ENCODE data around the gene HAPLN3.
A peak's percentile ranks its signal among the peaks of the same experiment; 100 is the strongest.

HAPLN3 gene

DNA sequence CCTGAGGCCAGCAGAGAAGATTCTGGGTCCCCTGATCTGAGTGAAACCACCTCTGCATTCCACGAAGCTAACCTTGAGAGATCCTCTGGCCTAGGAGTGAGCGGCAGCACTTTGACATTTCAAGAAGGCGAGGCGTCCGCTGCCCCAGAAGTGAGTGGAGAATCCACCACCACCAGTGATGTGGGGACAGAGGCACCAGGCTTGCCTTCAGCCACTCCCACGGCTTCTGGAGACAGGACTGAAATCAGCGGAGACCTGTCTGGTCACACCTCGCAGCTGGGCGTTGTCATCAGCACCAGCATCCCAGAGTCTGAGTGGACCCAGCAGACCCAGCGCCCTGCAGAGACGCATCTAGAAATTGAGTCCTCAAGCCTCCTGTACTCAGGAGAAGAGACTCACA lies 36.4 kb downstream of the HAPLN3 start:
- no peak for DNase-seq

DNA sequence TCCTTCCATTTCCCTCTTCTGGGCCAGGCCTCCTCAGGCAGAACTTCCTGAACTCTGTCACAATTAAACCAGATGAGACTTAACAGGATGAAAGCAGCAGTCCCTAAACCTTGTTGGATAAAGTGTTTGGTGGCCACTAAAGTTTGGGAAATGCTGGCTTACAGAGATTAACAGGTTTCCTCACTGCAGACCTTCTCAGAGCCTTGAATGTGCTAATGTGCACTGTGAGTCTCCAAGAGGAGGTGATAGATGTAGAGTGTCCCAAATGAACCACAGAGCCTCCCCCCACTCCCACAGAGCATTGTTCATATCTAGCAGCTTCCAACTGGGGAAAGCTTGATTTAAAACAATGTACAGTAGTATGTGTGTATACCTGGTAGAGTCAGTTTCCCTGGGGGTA lies 42.9 kb downstream of the HAPLN3 start:
- no peak for DNase-seq

DNA sequence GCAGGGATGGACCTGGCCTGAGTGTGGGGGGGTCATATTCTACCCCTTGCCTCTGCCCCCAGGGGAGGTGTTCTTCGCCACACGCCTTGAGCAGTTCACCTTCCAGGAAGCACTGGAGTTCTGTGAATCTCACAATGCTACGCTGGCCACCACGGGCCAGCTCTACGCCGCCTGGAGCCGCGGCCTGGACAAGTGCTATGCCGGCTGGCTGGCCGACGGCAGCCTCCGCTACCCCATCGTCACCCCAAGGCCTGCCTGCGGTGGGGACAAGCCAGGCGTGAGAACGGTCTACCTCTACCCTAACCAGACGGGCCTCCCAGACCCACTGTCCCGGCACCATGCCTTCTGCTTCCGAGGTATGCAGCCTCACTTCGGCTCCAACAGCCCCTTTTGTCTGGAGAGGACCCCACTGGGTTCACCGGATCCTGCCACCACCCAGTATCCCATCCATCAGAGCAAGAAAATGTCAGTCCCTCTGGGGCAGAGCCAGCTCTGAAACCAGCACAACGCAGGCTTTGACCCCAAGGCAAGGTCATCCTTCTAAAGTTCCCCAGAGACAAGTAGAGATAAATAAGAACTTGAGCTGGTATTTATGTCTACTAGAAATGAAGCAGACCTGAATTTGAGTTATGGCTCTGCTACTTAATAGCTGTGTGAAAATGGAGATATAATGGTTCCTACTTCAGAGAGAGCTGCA lies 45.8 kb downstream of the HAPLN3 start:
- DNase-seq: no peak

DNA sequence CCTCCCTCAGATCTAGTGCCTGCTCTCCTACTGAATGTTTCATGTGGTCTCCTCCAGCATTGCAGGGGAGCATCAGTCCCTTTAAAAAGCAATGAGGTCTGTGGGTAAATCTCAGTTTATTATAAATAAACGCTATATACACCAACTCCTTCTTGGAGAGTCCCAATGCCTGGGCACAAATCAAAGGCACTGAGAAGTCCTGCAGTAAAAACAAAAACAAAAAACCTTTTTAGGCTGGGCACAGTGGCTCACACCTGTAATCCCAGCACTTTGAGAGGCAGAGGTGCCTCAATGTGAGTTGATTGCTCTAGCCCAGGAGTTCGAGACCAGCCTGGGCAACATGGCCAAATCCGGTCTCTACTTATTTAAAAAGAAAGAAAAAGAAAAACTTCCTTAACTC lies 47.1 kb downstream of the HAPLN3 start:
- no peak for DNase-seq

- DNase-seq: no peak
Observed at GRCh38 chr15:88847144-88847543, 48.2 kb downstream of the HAPLN3 start.

- DNase-seq: no peak
Observed at GRCh38 chr15:88845616-88846015, 49.7 kb downstream of the HAPLN3 start.

DNA sequence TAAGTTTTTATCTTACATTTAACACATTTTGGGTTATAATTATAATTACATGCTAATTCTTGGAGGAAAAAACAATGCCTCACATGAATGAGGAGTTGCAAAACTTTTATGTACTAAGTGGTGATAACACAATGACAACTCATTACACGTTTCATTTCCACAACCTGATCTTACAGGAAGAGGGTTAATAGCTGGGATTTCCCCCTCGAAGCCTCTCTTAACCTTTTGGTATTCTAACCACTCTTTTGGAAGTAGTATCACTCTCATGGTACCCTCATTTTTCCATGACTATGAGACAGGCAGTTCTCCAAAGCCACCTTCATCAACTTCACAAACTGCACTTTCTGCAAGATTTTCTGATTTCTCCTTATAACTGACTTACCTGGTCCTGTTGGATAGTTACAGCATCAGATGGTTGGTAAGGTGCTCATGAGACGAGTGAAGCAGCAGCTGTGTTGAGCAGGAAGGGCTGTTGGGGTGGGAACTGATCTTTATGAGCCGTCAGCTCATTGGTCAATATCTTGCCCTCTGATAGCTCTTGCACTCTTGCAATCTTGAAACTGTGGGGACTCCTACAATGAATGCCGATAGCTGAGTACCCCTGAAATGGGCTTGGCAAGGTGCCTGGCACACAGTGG lies 50.5 kb downstream of the HAPLN3 start:
- no peak for DNase-seq

GRCh38 chr15:88843334-88843733 lies 52.0 kb downstream of the HAPLN3 start:
- no peak for DNase-seq

DNA sequence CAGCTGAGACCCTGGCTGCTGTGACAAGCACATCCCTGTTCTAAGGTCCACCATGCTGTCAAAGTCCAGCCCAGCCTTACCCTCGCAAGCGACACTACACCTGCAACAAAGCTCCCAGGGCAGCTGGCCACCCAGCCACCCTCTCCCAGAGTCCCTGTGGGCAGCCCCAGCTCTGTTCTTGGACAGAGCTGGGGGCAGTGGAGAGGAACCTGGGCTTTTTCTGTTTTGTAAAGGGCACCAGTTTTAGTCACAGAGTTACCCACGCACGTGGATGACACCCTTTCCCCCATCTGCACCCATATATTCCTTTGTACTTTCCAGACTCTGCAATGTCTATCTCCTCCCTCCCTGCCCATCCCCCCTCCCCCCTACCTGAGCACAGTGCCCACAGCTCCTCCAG lies 53.2 kb downstream of the HAPLN3 start:
- DNase-seq: no peak

DNA sequence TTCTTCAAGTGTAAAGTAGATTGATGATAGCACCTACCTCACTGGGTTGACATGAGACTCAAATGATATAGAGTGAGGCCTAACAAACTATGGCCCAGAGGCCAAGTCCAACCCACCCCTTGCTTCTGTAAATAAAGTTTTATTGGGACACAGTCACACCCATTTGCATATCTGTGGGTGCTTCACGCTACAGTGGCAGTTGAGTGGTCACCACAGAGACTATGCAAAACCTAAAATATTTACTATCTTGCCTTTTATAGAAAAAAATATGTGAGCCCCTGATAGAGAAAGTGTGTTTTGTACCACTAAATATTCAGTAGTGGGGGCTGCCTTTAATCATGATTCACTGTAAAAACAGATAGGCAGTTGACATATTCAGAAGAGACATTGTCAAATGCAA lies 54.1 kb downstream of the HAPLN3 start:
- no peak for DNase-seq

DNA sequence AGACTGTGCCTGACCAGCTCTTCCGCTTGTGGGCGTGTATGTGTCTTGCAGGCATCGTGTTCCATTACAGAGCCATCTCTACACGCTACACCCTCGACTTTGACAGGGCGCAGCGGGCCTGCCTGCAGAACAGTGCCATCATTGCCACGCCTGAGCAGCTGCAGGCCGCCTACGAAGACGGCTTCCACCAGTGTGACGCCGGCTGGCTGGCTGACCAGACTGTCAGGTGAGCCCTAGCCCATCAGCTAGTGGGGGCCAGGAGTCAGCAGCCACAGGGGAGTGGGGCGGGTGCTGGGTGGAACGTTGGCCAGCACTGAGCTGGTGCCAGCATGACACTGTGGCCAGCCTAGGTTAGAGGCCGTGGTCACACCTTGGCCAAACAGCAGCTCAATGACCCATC lies 55.4 kb downstream of the HAPLN3 start:
- DNase-seq: no peak

DNA sequence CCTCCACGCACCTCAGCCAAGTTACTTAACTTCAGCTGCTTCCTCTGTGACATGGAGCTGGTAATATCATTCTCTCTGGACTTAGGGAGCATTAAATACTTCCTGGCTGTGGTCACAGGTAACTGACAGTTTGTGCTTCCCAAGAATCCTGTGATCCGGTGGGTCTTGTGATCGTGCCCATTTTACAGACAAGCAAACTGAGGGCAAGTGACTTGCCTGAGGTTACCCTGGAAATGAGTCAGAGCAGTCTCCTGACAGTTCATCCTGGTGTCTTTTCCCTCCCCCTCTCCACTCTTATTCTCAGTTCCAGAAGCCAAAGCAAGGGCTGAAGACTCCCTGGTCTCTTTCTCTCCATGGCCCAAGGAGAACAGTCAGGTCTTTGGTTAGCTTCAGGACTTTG lies 56.2 kb downstream of the HAPLN3 start:
- no peak for DNase-seq

DNA sequence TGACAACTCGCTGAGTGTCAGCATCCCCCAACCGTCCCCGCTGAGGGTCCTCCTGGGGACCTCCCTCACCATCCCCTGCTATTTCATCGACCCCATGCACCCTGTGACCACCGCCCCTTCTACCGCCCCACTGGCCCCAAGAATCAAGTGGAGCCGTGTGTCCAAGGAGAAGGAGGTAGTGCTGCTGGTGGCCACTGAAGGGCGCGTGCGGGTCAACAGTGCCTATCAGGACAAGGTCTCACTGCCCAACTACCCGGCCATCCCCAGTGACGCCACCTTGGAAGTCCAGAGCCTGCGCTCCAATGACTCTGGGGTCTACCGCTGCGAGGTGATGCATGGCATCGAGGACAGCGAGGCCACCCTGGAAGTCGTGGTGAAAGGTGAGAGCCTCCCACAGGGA lies 56.7 kb downstream of the HAPLN3 start:
- no peak for DNase-seq

DNA sequence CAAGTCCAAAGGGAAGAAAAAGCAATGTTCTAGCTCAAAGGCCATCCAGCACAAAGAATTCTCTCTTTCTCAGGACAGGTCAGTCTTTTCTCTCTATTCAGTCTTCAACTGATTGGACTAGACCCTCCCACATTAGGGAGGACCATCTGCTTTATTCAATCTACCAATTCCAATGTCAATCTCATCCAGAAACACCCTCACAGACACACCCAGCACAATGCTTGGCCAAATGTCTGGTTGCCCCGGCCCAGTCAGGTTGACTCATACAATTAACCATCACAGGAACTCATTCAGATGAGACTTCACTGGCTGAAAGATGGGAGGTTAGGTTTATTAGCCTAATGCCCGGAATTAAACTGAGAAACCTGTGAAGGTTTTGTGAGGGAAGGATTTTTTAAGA lies 59.7 kb downstream of the HAPLN3 start:
- no peak for DNase-seq

- DNase-seq: no peak
Observed at GRCh38 chr15:88835119-88835518, 60.2 kb downstream of the HAPLN3 start.

DNA sequence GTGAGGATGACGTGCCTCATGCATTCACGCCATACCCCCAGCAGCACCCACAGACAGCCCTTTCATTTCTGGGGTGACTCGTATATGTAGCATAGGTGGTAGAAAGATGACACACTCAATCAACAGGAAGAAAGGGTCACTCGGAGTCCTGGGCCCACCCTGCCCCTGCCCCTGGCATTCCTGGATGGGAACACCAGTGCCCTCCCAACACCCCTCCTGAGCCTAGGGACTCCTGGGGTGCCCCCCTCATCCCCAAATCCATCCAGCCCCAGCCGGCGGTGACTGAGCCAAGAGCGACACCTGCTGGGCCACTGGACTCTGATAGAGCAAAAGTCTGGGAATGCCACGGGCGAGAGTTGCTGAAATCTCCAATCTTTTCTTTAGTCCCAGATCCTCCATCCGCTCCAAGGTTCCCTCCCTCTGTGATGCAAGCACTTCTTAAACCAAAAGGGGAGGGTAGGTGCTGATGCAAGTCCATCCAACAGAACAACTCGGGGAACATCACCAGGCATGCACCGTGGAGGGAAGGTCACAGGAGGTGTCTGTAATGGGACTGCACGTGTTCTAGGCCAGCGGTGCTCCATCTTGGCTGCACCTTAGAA lies 61.0 kb downstream of the HAPLN3 start:
- DNase-seq: peak in 1 of 2 experiments; percentile 10

- no peak for DNase-seq
Observed at GRCh38 chr15:88833731-88834100, 61.6 kb downstream of the HAPLN3 start.

DNA sequence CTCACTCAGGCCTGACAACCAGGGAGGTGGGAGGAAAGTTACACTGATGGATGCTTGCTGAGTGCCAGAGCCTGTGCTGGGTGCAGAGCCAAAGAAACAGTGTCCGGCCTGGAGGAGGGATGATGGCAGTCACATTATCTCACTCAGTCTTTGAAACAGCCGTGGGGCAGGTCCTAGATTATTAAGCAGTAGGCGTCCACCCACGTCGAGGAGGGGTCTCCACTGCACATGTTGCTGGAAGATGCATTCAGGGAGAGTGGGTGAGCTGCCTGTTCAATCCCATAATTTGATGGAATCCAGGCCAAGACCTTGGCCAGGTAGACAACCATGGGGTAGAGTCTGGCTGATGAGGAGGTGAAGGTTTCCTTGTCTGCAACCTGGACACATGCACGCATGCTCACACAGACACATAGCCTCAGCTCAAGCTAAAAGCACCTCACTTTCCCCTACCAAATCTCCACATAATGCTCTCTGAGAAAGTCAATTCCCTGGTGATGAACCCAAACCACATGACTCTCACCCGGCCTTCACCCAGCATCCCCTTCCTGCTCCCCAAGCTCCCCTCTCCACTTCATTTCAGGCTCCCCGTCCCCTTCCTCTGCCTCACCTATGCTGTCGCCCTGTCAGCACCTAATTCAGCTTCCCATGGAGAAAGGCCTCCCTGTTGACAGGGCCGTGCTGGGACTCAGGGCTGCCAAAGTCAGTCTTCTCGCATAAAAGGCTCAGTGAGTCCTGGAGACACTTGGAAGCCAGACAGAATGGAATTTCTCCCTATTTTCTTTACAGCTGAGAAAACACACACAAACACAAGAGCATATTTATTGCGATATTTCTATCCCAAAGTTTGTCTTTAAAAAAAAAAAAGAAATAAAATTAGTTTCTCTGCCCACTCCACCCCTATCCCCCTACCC lies 62.3 kb downstream of the HAPLN3 start:
- no peak for DNase-seq

DNA sequence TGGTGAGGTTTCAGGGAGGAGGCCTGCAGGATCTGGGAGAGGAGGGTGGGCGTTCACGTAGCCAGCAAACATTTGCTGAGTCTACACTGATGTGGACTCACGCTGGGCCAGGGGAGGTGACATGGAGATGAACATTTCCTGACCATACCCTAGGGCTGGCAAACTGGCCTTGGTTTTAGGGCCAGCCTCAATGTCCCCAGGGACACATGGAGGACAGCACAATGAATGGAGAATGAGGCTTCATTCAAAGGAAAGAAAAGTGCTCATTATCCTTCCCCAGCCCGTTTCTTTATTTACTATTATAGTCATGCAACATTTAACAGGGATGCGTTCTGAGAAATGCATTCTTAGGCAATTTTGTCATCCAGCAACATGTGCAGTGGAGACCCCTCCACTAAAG lies 65.3 kb downstream of the HAPLN3 start:
- no peak for DNase-seq

DNA sequence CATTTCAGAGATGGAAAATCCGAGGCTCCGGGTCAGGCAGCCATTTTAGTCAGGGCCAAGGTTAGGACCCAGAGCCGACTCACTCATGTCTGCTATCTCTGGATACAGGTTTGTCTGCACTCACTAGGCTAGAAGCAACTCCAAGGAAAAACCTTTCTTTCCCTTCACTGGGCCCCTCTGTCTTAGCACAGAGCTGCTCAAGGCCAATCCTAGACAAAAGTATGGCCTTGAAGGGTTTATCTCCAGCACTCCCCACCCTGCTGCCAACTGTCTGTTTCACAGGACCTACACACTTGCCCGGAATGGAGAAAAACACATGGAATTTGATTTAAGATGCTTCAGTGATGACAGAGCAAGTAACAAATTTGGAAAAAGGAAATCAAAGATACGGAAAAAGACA lies 66.6 kb downstream of the HAPLN3 start:
- DNase-seq: no peak

All from stimulated activated CD4-positive, alpha-beta T cell treated with anti-CD3 and anti-CD28 coated beads, Interleukin-4, amount 100 ng/mL, for 4 hours (primary cell).